HG03520 (cell line): ENCODE results near the gene CAMTA2.
"Not testable (repeated sequence)": the region's sequence is repeated elsewhere in the genome, so short reads cannot be mapped to it uniquely, and the experiment has no call there.

Experiments used
- ATAC-seq: cut with Tn5 transposase; IDR thresholded peaks from one replicate; pipeline ENCODE4 v1.9.1; 2021; ENCODE audit warnings: mild to moderate bottlenecking, moderate library complexity; ENCODE audit not compliant: unreplicated experiment

CAMTA2 gene, protein sequence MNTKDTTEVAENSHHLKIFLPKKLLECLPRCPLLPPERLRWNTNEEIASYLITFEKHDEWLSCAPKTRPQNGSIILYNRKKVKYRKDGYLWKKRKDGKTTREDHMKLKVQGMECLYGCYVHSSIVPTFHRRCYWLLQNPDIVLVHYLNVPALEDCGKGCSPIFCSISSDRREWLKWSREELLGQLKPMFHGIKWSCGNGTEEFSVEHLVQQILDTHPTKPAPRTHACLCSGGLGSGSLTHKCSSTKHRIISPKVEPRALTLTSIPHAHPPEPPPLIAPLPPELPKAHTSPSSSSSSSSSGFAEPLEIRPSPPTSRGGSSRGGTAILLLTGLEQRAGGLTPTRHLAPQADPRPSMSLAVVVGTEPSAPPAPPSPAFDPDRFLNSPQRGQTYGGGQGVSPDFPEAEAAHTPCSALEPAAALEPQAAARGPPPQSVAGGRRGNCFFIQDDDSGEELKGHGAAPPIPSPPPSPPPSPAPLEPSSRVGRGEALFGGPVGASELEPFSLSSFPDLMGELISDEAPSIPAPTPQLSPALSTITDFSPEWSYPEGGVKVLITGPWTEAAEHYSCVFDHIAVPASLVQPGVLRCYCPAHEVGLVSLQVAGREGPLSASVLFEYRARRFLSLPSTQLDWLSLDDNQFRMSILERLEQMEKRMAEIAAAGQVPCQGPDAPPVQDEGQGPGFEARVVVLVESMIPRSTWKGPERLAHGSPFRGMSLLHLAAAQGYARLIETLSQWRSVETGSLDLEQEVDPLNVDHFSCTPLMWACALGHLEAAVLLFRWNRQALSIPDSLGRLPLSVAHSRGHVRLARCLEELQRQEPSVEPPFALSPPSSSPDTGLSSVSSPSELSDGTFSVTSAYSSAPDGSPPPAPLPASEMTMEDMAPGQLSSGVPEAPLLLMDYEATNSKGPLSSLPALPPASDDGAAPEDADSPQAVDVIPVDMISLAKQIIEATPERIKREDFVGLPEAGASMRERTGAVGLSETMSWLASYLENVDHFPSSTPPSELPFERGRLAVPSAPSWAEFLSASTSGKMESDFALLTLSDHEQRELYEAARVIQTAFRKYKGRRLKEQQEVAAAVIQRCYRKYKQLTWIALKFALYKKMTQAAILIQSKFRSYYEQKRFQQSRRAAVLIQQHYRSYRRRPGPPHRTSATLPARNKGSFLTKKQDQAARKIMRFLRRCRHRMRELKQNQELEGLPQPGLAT

GRCh38 chr17:4986951-4987766, at the start of gene CAMTA2:
Gene CAMTA2 (minus strand): TSS chr17:4987675. CDS start chr17:4986222, 1,453 bp downstream.
- peak; percentile 45 for ATAC-seq

GRCh38 chr17:5035315-5035714, 47.8 kb upstream of the CAMTA2 start, which contains the start of gene SLC52A1:
Gene SLC52A1 (minus strand): TSS chr17:5035426. CDS start chr17:5034606, 820 bp downstream.
- ATAC-seq: no peak

DNA sequence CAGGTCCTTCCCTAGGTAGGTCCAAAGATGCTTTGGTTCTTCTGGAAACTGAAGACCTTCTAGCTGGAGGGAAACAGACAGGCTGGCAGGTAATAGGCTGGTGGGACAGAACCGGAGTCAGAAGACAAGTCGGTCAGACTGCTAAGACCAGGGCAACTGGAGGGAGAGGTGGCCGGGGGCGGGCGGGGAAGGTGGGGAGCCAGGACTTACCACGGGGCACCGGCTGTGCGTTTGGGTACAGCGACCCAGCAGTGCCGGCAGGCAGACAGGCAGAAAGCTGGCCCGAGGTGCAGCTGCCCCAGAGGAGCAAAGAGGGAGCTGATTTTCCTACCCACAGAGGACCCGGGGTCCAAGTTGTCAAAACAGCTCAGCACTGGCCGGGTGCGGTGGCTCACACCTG, 47.2 kb upstream of the CAMTA2 start:
- no peak for ATAC-seq

GRCh38 chr17:5034063-5034462, 46.6 kb upstream of the CAMTA2 start:
- ATAC-seq: no peak

DNA sequence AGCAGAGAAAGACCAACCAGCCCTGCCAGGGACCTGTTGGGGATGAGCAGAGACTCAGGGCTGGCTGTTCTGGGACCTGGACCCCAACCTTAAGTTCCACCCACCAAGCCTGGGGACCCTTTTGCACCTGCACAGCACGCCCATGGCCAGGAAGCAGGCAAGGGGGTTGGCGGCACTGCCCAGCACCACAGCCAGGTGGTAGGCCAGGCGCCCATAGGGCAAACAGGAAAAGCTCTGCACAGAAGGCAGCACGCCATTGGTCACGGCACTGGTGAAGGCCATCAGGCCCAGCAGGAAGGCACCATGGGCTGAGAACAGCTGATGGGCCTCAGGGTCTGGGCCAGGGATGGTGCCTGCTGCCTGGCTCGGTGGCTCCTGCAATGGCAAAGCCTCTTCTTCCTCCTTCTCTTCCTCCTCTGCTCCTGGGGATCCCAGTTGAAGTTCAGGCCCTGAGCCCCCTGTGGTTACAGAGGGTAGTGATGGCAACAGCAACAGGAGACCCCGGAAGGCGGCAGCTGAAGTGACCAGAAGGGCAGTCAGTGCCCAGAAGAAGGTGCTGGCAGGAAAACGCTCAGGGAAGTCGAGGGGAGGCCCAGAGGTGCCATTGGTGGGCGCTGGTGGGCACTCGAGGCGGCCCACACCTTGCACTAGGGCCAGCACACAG, 46.0 kb upstream of the CAMTA2 start:
- no peak for ATAC-seq

DNA sequence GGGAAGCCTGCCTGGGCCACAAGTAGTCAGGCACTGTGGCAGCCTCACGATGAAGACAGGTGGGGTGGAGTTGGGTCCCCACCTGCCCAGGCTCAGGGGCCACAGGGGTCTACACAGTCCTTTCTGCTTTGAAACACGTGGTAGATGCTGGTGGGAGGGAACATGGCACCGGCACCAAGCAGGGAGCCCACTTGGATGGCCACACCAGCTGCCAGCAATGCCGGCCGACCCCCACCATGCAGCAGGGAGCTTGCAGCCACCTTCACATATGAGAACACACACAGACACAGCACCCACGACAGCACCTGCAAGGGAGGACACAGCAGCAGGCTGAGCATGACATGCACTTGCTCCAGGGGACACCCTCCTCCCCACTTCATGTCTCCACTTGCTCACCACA, 45.4 kb upstream of the CAMTA2 start:
- no peak for ATAC-seq

DNA sequence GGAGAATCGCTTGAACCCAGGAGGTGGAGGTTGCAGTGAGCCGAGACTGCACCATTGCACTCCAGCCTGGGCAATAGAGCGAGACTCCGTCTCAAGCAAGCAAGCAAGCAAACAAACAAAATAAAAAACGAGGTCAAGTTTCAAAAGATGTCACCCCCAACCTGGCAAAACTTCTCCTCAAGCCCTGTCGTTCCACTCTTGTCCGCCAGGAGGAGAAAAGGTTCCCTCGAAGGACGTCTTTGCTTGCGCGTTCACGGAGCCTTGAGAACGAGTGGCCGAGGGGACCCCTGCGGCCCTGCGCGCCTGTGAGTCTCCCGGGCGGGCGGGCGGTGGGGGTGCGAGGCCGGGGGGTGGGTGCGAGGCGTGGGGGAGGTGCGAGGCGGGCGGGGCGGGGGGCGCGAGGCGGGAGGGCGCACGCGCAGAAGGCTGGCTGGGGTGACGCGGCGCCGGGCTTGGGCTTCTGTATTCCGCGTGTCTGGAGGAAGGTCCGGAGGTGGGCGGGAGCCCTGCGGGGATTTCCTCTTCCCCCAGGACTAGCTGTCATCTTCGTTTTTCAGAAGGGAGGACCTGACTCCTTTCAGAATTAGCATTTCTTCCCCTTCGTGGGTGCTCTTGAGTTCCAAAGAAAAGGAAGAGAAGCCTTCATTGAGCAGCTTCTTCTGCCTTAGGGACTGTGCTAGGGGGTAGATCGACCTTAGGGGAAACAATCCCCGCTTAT, 44.0 kb upstream of the CAMTA2 start:
- ATAC-seq: peak; percentile 63

- not testable (repeated sequence) for ATAC-seq
Measured at GRCh38 chr17:5030168-5030567, 42.7 kb upstream of the CAMTA2 start.

DNA sequence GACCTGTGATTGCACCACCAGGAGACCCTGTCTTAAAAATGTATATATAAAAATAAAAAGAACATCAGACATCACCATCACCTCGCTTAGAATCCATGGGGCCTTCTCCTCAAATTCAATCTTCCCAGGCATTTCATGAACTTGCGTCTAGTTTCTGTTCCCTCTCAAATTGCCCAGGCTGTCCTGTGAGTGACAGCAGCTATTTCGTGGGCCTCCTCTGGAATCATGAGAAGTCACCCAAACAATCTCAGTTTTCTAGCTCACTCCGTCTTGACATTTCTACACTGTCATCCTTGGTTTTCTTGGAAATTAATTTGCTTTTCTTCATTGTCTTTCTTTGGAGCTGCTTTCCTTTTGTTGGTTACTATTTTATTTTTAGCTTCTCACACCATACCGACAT, 40.4 kb upstream of the CAMTA2 start:
- ATAC-seq: no peak

GRCh38 chr17:5027299-5027698, 39.8 kb upstream of the CAMTA2 start:
- ATAC-seq: no peak

DNA sequence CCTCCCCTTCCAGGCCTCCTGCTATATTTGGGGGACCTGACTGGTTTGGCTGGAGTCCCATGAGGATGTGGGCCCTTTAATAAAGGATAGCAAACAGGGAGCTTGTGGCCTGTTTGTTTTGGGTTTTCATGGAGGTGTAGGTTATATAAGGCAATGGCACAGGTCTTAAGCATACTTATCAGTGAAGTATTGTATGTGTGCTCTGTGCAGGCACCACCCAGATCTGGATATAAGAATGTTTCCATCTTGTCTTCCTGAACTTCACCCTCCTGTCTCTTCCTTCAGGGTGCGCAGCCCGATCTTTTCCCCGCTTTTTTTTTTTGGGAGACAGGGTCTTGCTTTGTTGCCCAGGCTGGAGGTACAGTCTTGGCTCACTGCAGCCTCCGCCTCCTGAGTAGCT, 37.1 kb upstream of the CAMTA2 start:
- no peak for ATAC-seq

- no peak for ATAC-seq
Measured at GRCh38 chr17:5023588-5024147, 36.2 kb upstream of the CAMTA2 start.

- ATAC-seq: no peak
Measured at GRCh38 chr17:5022171-5022711, 34.8 kb upstream of the CAMTA2 start.

GRCh38 chr17:5020502-5021023, 33.1 kb upstream of the CAMTA2 start:
- ATAC-seq: no peak

DNA sequence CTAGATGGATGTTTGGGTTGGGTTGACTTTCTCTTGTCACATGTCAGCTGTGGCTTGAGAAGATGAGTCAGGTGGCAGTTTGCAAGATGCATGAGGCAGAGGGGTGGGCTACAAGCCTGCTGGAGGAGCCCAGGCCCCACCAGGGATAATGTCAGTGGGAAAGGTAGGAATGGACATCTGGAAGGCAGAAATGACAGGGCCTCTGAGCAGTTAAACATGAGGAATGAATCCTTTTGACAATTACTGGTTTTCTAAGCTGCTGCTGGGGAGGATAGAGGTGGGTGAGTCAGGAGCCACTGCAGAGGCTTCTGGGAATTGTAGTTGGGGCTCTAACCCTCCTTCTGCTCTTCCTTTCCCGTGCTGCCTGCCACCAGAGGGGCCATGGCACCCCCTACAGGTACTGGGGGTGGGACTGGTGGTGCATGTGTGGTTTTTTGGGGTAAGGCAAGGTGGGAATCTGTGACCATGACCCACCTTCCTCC, 32.0 kb upstream of the CAMTA2 start:
- no peak for ATAC-seq

DNA sequence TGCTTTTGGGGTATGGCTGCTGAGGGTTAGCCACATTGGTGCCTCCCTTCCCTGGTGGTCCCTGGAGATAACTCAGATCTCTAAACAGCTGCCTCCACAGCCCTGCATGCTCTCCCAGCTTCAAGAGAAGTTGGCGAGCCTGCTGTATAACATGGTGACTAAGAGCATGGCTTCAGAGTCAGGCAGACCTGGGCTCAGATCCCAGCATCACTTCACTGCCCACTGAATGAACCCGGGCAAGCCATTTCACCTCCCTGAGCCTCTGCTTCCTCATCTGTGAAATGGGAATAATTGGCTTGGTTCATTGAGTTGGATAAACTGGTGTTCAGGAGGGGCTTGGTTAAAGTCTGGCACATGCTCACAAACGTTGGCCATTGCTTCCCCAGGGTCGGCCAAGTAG, 26.9 kb upstream of the CAMTA2 start:
- no peak for ATAC-seq

DNA sequence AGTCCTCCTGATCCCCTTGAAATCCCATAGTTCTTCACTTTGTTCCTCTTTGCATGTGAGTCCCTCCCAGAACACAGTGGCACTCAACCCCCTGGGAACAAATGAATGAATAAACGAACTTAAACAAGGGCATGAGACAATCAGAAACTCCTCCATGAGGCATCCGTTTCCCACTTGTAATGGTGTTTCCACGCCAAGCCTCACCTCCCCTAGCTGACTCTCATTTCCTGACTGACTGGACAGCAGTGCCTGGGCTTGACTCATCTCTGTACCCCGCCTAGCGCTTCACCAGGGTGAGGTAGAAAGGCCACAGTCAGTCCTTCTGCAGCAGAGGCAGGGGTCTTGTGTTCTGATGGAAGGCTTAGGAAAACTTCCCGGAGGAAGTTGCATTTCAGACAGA, 24.5 kb upstream of the CAMTA2 start:
- no peak for ATAC-seq

GRCh38 chr17:5003214-5003867, 15.9 kb upstream of the CAMTA2 start:
- no peak for ATAC-seq
